IMR-90 (cell line): ENCODE data around the gene LONP1. TPM values are rescaled to one million over a fixed set of nuclear protein-coding genes. Genes with fewer than 3 reads are reported as not detected.

Experiments used
- ATAC-seq: fragments of 200-7000 bp; cut with Tn5 transposase; 2 replicates; pipeline ENCODE4 v1.9.1; 2020; ENCODE audit warnings: low read depth, mild to moderate bottlenecking, moderate library complexity
- BruUV-seq: library from RNA; stranded (reverse); fragments of 400-500 nt; replicated peaks from 2 replicates; lab custom pipeline; 2021; lab: Mats Ljungman, UMichigan
- CTCF ChIA-PET: fragments of 300-600 bp; formaldehyde crosslinking; extraction: SDS; loops from one replicate; lab custom pipeline; 2021; ENCODE audit warnings: antibody characterized with exemption; lab: Yijun Ruan, JAX
- POLR2A ChIA-PET: fragments of 300-600 bp; sonication (Branson Sonifier 250); formaldehyde crosslinking; loops from one replicate; lab custom pipeline; 2022; ENCODE audit warnings: antibody characterized with exemption; ENCODE audit not compliant: unreplicated experiment; lab: Charles Lee
- DNase-seq: peaks from one replicate; pipeline ENCODE4 v3.0.0; 2013
- H2AFZ ChIP-seq: replicated peaks from 2 replicates; pipeline ENCODE3; 2013; ENCODE audit warnings: low read length, mild to moderate bottlenecking; ENCODE audit not compliant: poor library complexity
- H2AK5ac ChIP-seq: 2 replicates; pipeline ENCODE4 v1.6.1; 2013; ENCODE audit warnings: low read depth, low read length, inconsistent platforms
- H2AK9ac ChIP-seq: replicated peaks from 2 replicates; pipeline ENCODE3; 2013; ENCODE audit warnings: mild to moderate bottlenecking, low read depth, low read length, moderate library complexity; ENCODE audit not compliant: poor library complexity
- H2BK120ac ChIP-seq: 2 replicates; pipeline ENCODE4 v1.6.1; 2013; ENCODE audit warnings: low read depth, low read length, inconsistent platforms
- H2BK15ac ChIP-seq: 3 replicates; pipeline ENCODE4 v1.6.1; 2013; ENCODE audit warnings: low read depth, low read length, inconsistent platforms
- H2BK20ac ChIP-seq: 2 replicates; pipeline ENCODE4 v1.6.1; 2013; ENCODE audit warnings: low read depth, mild to moderate bottlenecking, inconsistent platforms, low read length, moderate library complexity
- H2BK5ac ChIP-seq: 2 replicates; pipeline ENCODE4 v1.6.1; 2013; ENCODE audit warnings: mild to moderate bottlenecking, low read depth, low read length, inconsistent platforms; ENCODE audit not compliant: poor library complexity, severe bottlenecking
- H3K14ac ChIP-seq: replicated peaks from 2 replicates; pipeline ENCODE4 v1.6.1; 2013; ENCODE audit warnings: low read depth, low read length, inconsistent platforms
- H3K18ac ChIP-seq: 2 replicates; pipeline ENCODE4 v1.6.1; 2013; ENCODE audit warnings: low read depth, low read length, control low read depth
- H3K23ac ChIP-seq: 2 replicates; pipeline ENCODE4 v1.6.1; 2013; ENCODE audit warnings: low read depth, low read length, inconsistent platforms
- H3K27ac ChIP-seq: 2 replicates; pipeline ENCODE4 v1.5.1; 2013; ENCODE audit warnings: mild to moderate bottlenecking, control low read depth, low read length; ENCODE audit not compliant: insufficient read depth
- H3K27me3 ChIP-seq: 2 replicates; pipeline ENCODE4 v1.6.1; 2013; ENCODE audit warnings: low read length; ENCODE audit not compliant: control insufficient read depth, insufficient read depth
- H3K36me3 ChIP-seq: 2 replicates; pipeline ENCODE4 v1.6.1; 2013; ENCODE audit warnings: low read length, mixed read lengths; ENCODE audit not compliant: control insufficient read depth, insufficient read depth
- H3K4ac ChIP-seq: 2 replicates; pipeline ENCODE4 v1.6.1; 2013; ENCODE audit warnings: low read depth, low read length, inconsistent platforms
- H3K4me1 ChIP-seq: 2 replicates; pipeline ENCODE4 v1.6.1; 2013; ENCODE audit warnings: low read length, mixed read lengths; ENCODE audit not compliant: control insufficient read depth, insufficient read depth
- H3K4me2 ChIP-seq: 2 replicates; pipeline ENCODE4 v1.6.1; 2013; ENCODE audit warnings: low read depth, mild to moderate bottlenecking, control low read depth, low read length, moderate library complexity
- H3K4me3 ChIP-seq: 2 replicates; pipeline ENCODE4 v1.5.1; 2013; ENCODE audit warnings: low read depth, mild to moderate bottlenecking, control low read depth, low read length, moderate library complexity; ENCODE audit not compliant: insufficient read depth
- H3K56ac ChIP-seq: 2 replicates; pipeline ENCODE4 v1.6.1; 2013; ENCODE audit warnings: low read length, inconsistent platforms; ENCODE audit not compliant: insufficient read depth; ENCODE audit errors: extremely low read depth
- H3K79me1 ChIP-seq, 2 experiments: 2 replicates each; pipeline ENCODE4 v1.6.1; 2013; ENCODE audit warnings: low read length in 2 of 2, inconsistent platforms in 1 of 2, low read depth in 1 of 2
- H3K9ac ChIP-seq: 2 replicates; pipeline ENCODE4 v1.6.1; 2013; ENCODE audit warnings: low read depth, low read length, control low read depth
- H3K9me1 ChIP-seq: 2 replicates; pipeline ENCODE4 v1.6.1; 2013; ENCODE audit warnings: low read length, inconsistent platforms; ENCODE audit not compliant: insufficient read depth
- H3K9me3 ChIP-seq: 2 replicates; pipeline ENCODE4 v1.6.1; 2013; ENCODE audit warnings: low read length; ENCODE audit not compliant: control insufficient read depth, insufficient read depth
- H4K20me1 ChIP-seq: 2 replicates; pipeline ENCODE4 v1.6.1; 2013; ENCODE audit warnings: low read length, inconsistent platforms; ENCODE audit not compliant: insufficient read depth
- H4K5ac ChIP-seq: 2 replicates; pipeline ENCODE4 v1.6.1; 2013; ENCODE audit warnings: mild to moderate bottlenecking, low read depth, low read length, control low read depth
- H4K8ac ChIP-seq, 2 experiments: 2 replicates each; pipeline ENCODE4 v1.6.1; 2013; ENCODE audit warnings: low read depth in 2 of 2, low read length in 2 of 2, control low read depth in 1 of 2, inconsistent platforms in 1 of 2
- H4K91ac ChIP-seq: 2 replicates; pipeline ENCODE4 v1.6.1; 2013; ENCODE audit warnings: low read depth, low read length, inconsistent platforms; ENCODE audit not compliant: insufficient read depth
- BHLHE40 ChIP-seq: fragments of 150-350 bp; IDR thresholded peaks from 2 replicates; pipeline ENCODE4 v1.6.1; 2016; ENCODE audit warnings: mild to moderate bottlenecking, low read depth, low read length
- CHD1 ChIP-seq: IDR thresholded peaks from 2 replicates; pipeline ENCODE4 v1.6.1; 2012; ENCODE audit warnings: low read depth, low read length, improper control_type of control experiment
- CTCF ChIP-seq: conservative IDR thresholded peaks from 2 replicates; pipeline ENCODE4 v1.5.1; 2012; ENCODE audit warnings: mild to moderate bottlenecking, low read depth, low read length, improper control_type of control experiment
- FOS ChIP-seq: fragments of 150-350 bp; IDR thresholded peaks from 2 replicates; pipeline ENCODE4 v1.6.1; 2016; ENCODE audit warnings: low read depth, low read length
- MAFK ChIP-seq: IDR thresholded peaks from 2 replicates; pipeline ENCODE4 v1.6.1; 2012; ENCODE audit warnings: low read depth, low read length, improper control_type of control experiment
- MAZ ChIP-seq: IDR thresholded peaks from 2 replicates; pipeline ENCODE4 v1.6.1; 2012; ENCODE audit warnings: low read depth, mild to moderate bottlenecking, low read length, improper control_type of control experiment, moderate library complexity, borderline replicate concordance
- MXI1 ChIP-seq: IDR thresholded peaks from 2 replicates; pipeline ENCODE4 v1.6.1; 2012; ENCODE audit warnings: low read depth, mild to moderate bottlenecking, low read length, moderate library complexity, borderline replicate concordance
- NFE2L2 ChIP-seq: fragments of 150-350 bp; IDR thresholded peaks from 2 replicates; pipeline ENCODE4 v1.6.1; 2016; ENCODE audit warnings: low read depth, mild to moderate bottlenecking, low read length
- POLR2A ChIP-seq: IDR thresholded peaks from 2 replicates; pipeline ENCODE4 v1.6.1; 2012; ENCODE audit warnings: mild to moderate bottlenecking, low read depth, low read length
- RAD21 ChIP-seq: IDR thresholded peaks from 2 replicates; pipeline ENCODE4 v1.6.1; 2012; ENCODE audit warnings: low read length, improper control_type of control experiment
- RCOR1 ChIP-seq: IDR thresholded peaks from 2 replicates; pipeline ENCODE4 v1.6.1; 2012; ENCODE audit warnings: mild to moderate bottlenecking, low read length, improper control_type of control experiment; ENCODE audit not compliant: insufficient replicate concordance
- RFX5 ChIP-seq: IDR thresholded peaks from 2 replicates; pipeline ENCODE4 v1.8.0; 2012; ENCODE audit warnings: low read depth, mild to moderate bottlenecking, low read length, moderate library complexity
- SMC3 ChIP-seq: fragments of 150-350 bp; IDR thresholded peaks from 2 replicates; pipeline ENCODE4 v1.6.1; 2016; ENCODE audit warnings: low read depth, mild to moderate bottlenecking, antibody characterized with exemption, low read length, moderate library complexity
- USF2 ChIP-seq: fragments of 150-350 bp; IDR thresholded peaks from 2 replicates; pipeline ENCODE4 v1.6.1; 2017; ENCODE audit warnings: mild to moderate bottlenecking, antibody characterized with exemption, low read length, low read depth
- WGBS, 2 experiments: methylation state at CpG; one replicate each; pipeline versions ENCODE4 v1.1.5 to v1.1.7; 2013; ENCODE audit warnings: missing lambda C conversion rate in 2 of 2; ENCODE audit not compliant: insufficient read length in 1 of 2; ENCODE audit errors: extremely low coverage in 2 of 2; 5-methylcytosine and 5-hydroxymethylcytosine counted together
- dilution Hi-C: fragments of 300-500 bp; cut with HindIII; formaldehyde crosslinking; loops from one replicate; pipeline ENCODE4 v1.14.3; 2018; ENCODE audit warnings: low sequenced_read_pairs; ENCODE audit not compliant: unreplicated experiment
- in situ Hi-C: fragments of 300-500 bp; cut with MboI; formaldehyde crosslinking; loops from 3 replicates; pipeline ENCODE4 v1.14.3; 2019; ENCODE audit warnings: low sequenced_read_pairs, inconsistent platforms, mixed read lengths
- intact Hi-C: fragments of 100-400 bp; cut with micrococcal nuclease; formaldehyde crosslinking; loops from 2 replicates; pipeline ENCODE4 v1.10.0; 2022
- polyA plus RNA-seq, 3 experiments: library from polyadenylated mRNA; depleted of rRNA; stranded (reverse); fragments of >200 nt; gene quantifications; 2 replicates each; pipeline ENCODE4 v1.2.3, GENCODE V29; 2012; ENCODE audit warnings: low replicate concordance in 1 of 3
- total RNA-seq: library from RNA; depleted of rRNA; stranded (reverse); fragments of >200 nt; gene quantifications from 2 replicates; pipeline ENCODE4 v1.2.3, GENCODE V29; 2012
- TF ChIP-seq, protein P1 (sequence below): fragments of 150-350 bp; IDR thresholded peaks from 2 replicates; pipeline ENCODE4 v1.6.1; 2016; ENCODE audit warnings: low read depth, mild to moderate bottlenecking, low read length, moderate library complexity, borderline replicate concordance

Gene LONP1
- total and polyA plus RNA-seq, 2 of the 4 experiments (the other 2 are of a cell fraction), result 64.2 to 93.2 TPM

GRCh38 chr19:5674714-5675113 lies 45.2 kb downstream of the LONP1 start:
- H3K27ac ChIP-seq, result no peak overlapping the region
- H3K9me1 ChIP-seq, result peaks cover 7% of the 10 kb centered on the region; the same call in 1 of the 2 replicates
- ATAC-seq (no peak), DNase-seq (no peak)
- no peak overlapping the region for H3K4me3 ChIP-seq
- no peak overlapping the region for H3K4me2 ChIP-seq
- H2BK20ac ChIP-seq, result no peak overlapping the region
- TF ChIP-seq MXI1 (no peak), MAZ (no peak), MAFK (no peak), FOS (no peak), SMC3 (no peak), RFX5 (no peak), CTCF (no peak), CHD1 (no peak), BHLHE40 (no peak), USF2 (no peak), RAD21 (no peak), NFE2L2 (no peak), POLR2A (no peak), RCOR1 (no peak)
- TF ChIP-seq, protein P1, sequence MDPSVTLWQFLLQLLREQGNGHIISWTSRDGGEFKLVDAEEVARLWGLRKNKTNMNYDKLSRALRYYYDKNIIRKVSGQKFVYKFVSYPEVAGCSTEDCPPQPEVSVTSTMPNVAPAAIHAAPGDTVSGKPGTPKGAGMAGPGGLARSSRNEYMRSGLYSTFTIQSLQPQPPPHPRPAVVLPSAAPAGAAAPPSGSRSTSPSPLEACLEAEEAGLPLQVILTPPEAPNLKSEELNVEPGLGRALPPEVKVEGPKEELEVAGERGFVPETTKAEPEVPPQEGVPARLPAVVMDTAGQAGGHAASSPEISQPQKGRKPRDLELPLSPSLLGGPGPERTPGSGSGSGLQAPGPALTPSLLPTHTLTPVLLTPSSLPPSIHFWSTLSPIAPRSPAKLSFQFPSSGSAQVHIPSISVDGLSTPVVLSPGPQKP, result no peak
- ChIA-PET POLR2A (interaction anchor here (0.7 kb wide), 1 partner anchor 17 kb away, joined by 19 read pairs; no protein-coding TSS in a partner anchor), CTCF (no interaction called here)
- peak overlapping the region; percentile 76 for H2AK9ac ChIP-seq
- no peak overlapping the region for H2BK5ac ChIP-seq
- H3K9ac ChIP-seq, result no peak overlapping the region
- no peaks in the 10 kb centered on the region for H3K9me3 ChIP-seq
- in situ Hi-C loops, result no loop called here
- H4K20me1 ChIP-seq, result no peaks in the 10 kb centered on the region; the same call in 1 of the 2 replicates
- no peak overlapping the region for H3K14ac ChIP-seq
- peaks cover 5% of the 10 kb centered on the region for H3K4me1 ChIP-seq
- no peak overlapping the region for H2BK120ac ChIP-seq
- 100% methylated on average over 2 of the region's 5 CpGs; no CpG with 5 or more reads in 1 of the 2 experiments for WGBS, 2 experiments
- no peak overlapping the region for H2AFZ ChIP-seq
- no peak overlapping the region for H4K91ac ChIP-seq
- intact Hi-C loops, result no loop called here
- no peak overlapping the region for H3K56ac ChIP-seq
- BruUV-seq, result no TSS peak
- peaks cover 7 to 9% of the 10 kb centered on the region in 2 experiments; a peak in 3 of 4 replicates for H3K79me1 ChIP-seq
- no peaks in the 10 kb centered on the region for H3K27me3 ChIP-seq
- H3K18ac ChIP-seq, result no peak overlapping the region
- no peak overlapping the region for H4K5ac ChIP-seq
- dilution Hi-C loops, result no loop called here
- H3K4ac ChIP-seq, result no peak overlapping the region
- H4K8ac ChIP-seq, result no peak overlapping the region
- H2BK15ac ChIP-seq, result no peak overlapping the region
- no peak overlapping the region for H3K23ac ChIP-seq
- H2AK5ac ChIP-seq, result no peak overlapping the region
- peaks cover 10% of the 10 kb centered on the region for H3K36me3 ChIP-seq
